HepG2 (cell line): ENCODE measurements around the gene PLAAT3. TPM values are rescaled to one million over a fixed set of nuclear protein-coding genes. Genes with fewer than 3 reads are reported as not detected.
A peak's percentile ranks its signal among the peaks of the same experiment; 100 is the strongest.

Experiments
- ATAC-seq: fragments of 200-7000 bp; cut with Tn5 transposase; 3 replicates; pipeline ENCODE4 v1.9.1; 2020; ENCODE audit warnings: mild to moderate bottlenecking, moderate library complexity
- BruUV-seq: library from RNA; stranded (reverse); fragments of 400-500 nt; replicated peaks from 2 replicates; lab custom pipeline; 2021; lab: Mats Ljungman, UMichigan
- CTCF ChIA-PET: fragments of 300-600 bp; formaldehyde crosslinking; extraction: SDS; loops from one replicate; lab custom pipeline; 2021; ENCODE audit warnings: low total read pairs, inconsistent platforms, low intra/inter-chr PET ratio; lab: Yijun Ruan, JAX
- POLR2A ChIA-PET: fragments of 350-600 bp; sonication (Branson Sonifier 250); formaldehyde crosslinking; loops from one replicate; lab custom pipeline; 2020; ENCODE audit warnings: antibody characterized with exemption, inconsistent platforms; lab: Yijun Ruan, JAX
- DNase-seq: peaks from one replicate; pipeline ENCODE4 v3.0.0-alpha.2; 2015; ENCODE audit warnings: low spot score
- FAIRE-seq: peaks from 3 replicates; lab custom pipeline; 2011; peaks lifted over from hg19 to GRCh38; lab: Jason Lieb, UNC
- H2AFZ ChIP-seq: one replicate; pipeline ENCODE4 v1.6.1; 2011; ENCODE audit warnings: low read length, inconsistent platforms
- H3K27ac ChIP-seq: fragments of 300-600 bp; 3 replicates; pipeline ENCODE4 v1.8.0; 2011; ENCODE audit warnings: mixed run types, mild to moderate bottlenecking, mixed read lengths, low read length, inconsistent platforms; ENCODE audit not compliant: insufficient read depth; ENCODE audit errors: extremely low read length
- H3K27me3 ChIP-seq, 2 experiments: fragments of 200-600 bp in 1 of 2; 2 replicates in 1 of 2; 3 replicates in 1 of 2; pipeline versions ENCODE4 v1.6.0 to v1.8.0; 2011; ENCODE audit warnings: low read length in 2 of 2, mild to moderate bottlenecking in 2 of 2, moderate library complexity in 2 of 2, inconsistent platforms in 1 of 2; ENCODE audit not compliant: insufficient read depth in 2 of 2, control insufficient read depth in 1 of 2
- H3K36me3 ChIP-seq, 2 experiments: fragments of 200-600 bp in 1 of 2; replicated peaks in 1 of 2; 2 replicates in 1 of 2; 3 replicates in 1 of 2; pipeline versions ENCODE4 v1.5.1 to v1.8.0; 2011; ENCODE audit warnings: low read length in 2 of 2, inconsistent platforms in 1 of 2; ENCODE audit not compliant: insufficient read depth in 2 of 2, control insufficient read depth in 1 of 2
- H3K4me1 ChIP-seq: 2 replicates; pipeline ENCODE4 v1.5.1; 2012; ENCODE audit warnings: low read length, inconsistent platforms; ENCODE audit not compliant: insufficient read depth
- H3K4me2 ChIP-seq: 2 replicates; pipeline ENCODE4 v1.6.0; 2011; ENCODE audit warnings: low read depth, low read length, inconsistent platforms
- H3K4me3 ChIP-seq, 3 experiments: fragments of 200-600 bp in 1 of 3; sonication (generic), shearing (Covaris generic) in 1 of 3; replicated peaks in 1 of 3; 2 replicates each; pipeline ENCODE4 v1.5.1; 2011 to 2016; ENCODE audit warnings: low read length in 3 of 3, inconsistent platforms in 2 of 3, low read depth in 2 of 3, mild to moderate bottlenecking in 2 of 3, control low read depth in 1 of 3, mixed read lengths in 1 of 3; ENCODE audit not compliant: insufficient read depth in 1 of 3
- H3K79me2 ChIP-seq: one replicate; pipeline ENCODE4 v1.6.1; 2011; ENCODE audit warnings: low read length, inconsistent platforms; ENCODE audit not compliant: insufficient read depth
- H3K9ac ChIP-seq: 2 replicates; pipeline ENCODE4 v1.6.0; 2011; ENCODE audit warnings: mild to moderate bottlenecking, low read depth, low read length, inconsistent platforms; ENCODE audit not compliant: insufficient read depth
- H3K9me3 ChIP-seq: 2 replicates; pipeline ENCODE4 v1.5.1; 2012; ENCODE audit warnings: mild to moderate bottlenecking, low read length
- H4K20me1 ChIP-seq: 2 replicates; pipeline ENCODE4 v1.6.0; 2011; ENCODE audit warnings: inconsistent platforms, mild to moderate bottlenecking, low read length, moderate library complexity; ENCODE audit not compliant: insufficient read depth
- ATF1 ChIP-seq: IDR thresholded peaks from 2 replicates; pipeline ENCODE4 v1.6.1; 2016; ENCODE audit warnings: mild to moderate bottlenecking, control low read depth
- ATF3 ChIP-seq: sonication (generic); formaldehyde crosslinking; IDR thresholded peaks from 2 replicates; pipeline ENCODE4 v1.4.0; 2020; ENCODE audit warnings: missing genetic modification reagents
- CTCF ChIP-seq: sonication (generic); formaldehyde crosslinking; IDR thresholded peaks from 2 replicates; pipeline ENCODE4 v1.5.0; 2020; ENCODE audit warnings: mild to moderate bottlenecking, missing genetic modification reagents, moderate library complexity
- MYPOP ChIP-seq: sonication (generic); formaldehyde crosslinking; IDR thresholded peaks from 2 replicates; pipeline ENCODE4 v1.8.1; 2023; ENCODE audit warnings: mild to moderate bottlenecking, moderate library complexity, missing genetic modification reagents
- STAG1 ChIP-seq: sonication (generic); formaldehyde crosslinking; IDR thresholded peaks from 2 replicates; pipeline ENCODE4 v1.4.0; 2020; ENCODE audit warnings: missing genetic modification reagents
- ZNF3 ChIP-seq: IDR thresholded peaks from 2 replicates; pipeline ENCODE4 v1.7.0; 2017; ENCODE audit warnings: inconsistent platforms
- ZNF775 ChIP-seq: sonication (generic); formaldehyde crosslinking; IDR thresholded peaks from 2 replicates; pipeline ENCODE4 v1.4.0; 2020; ENCODE audit warnings: missing genetic modification reagents, mild to moderate bottlenecking, moderate library complexity, borderline replicate concordance
- WGBS: methylation state at CpG from one replicate; pipeline ENCODE4 v1.1.6; 2017; ENCODE audit warnings: low lambda C conversion rate; 5-methylcytosine and 5-hydroxymethylcytosine counted together
- in situ Hi-C: cut with HindIII; loops from 2 replicates; pipeline ENCODE4 v1.10.0; 2017; ENCODE audit warnings: low pct_unique_long_range_greater_than_20kb; ENCODE audit not compliant: extremely low pct_ligation_motif_present
- intact Hi-C: fragments of 100-400 bp; cut with micrococcal nuclease; formaldehyde crosslinking; loops from one replicate; pipeline ENCODE4 v1.10.0; 2022; ENCODE audit not compliant: unreplicated experiment
- polyA plus RNA-seq, 8 experiments: library from polyadenylated mRNA; depleted of rRNA in 3 of 8; stranded (reverse) in 7 of 8; unstranded in 1 of 8; fragments of >200 nt; fragmentation: Illumina TruSeq in 4 of 8; extraction: Trizol in 4 of 8; gene quantifications; 2 replicates each; pipeline versions ENCODE4 v1.2.1 to v1.2.3, GENCODE V29; 2011 to 2016; ENCODE audit warnings: low read depth in 4 of 8, missing spikeins in 1 of 8, mixed read lengths in 1 of 8; ENCODE audit not compliant: insufficient read depth in 1 of 8
- total RNA-seq, 5 experiments: library from RNA; depleted of rRNA; stranded (reverse); fragments of >200 nt; fragmentation: Illumina TruSeq; extraction: Trizol; gene quantifications; 2 replicates each; pipeline ENCODE4 v1.2.3, GENCODE V29; 2016; ENCODE audit warnings: low read depth in 1 of 5

Gene PLAAT3
- total and polyA plus RNA-seq, 2 of the 13 experiments (the other 11 are each of a cell fraction or from before 2014, with no cell fraction given) = 9.3 to 16.4 TPM

GRCh38 chr11:63643205-63643604 lies 29.0 kb upstream of the PLAAT3 start:
- CTCF ChIA-PET = no interaction called here
- H2AFZ ChIP-seq = no peak overlapping the region
- BruUV-seq = no TSS peak

GRCh38 chr11:63641727-63642126 lies 27.5 kb upstream of the PLAAT3 start:
- CTCF ChIA-PET = interaction anchor here (0.7 kb wide), 1 partner anchor 95 kb away, joined by 3 read pairs; no protein-coding TSS in a partner anchor

More at GRCh38 chr11:63643205-63643604, 29.0 kb upstream of the PLAAT3 start:
- in situ Hi-C loops = no loop called here
- Histone ChIP-seq H3K27ac (no peak overlapping the region), H3K4me1 (no peaks in the 10 kb centered on the region), H3K9ac (no peak overlapping the region), H3K27me3 (no peaks in the 10 kb centered on the region), H3K4me3 (no peak overlapping the region), H3K36me3 (no peaks in the 10 kb centered on the region), H4K20me1 (no peaks in the 10 kb centered on the region; the same call in 1 of the 2 replicates), H3K79me2 (no peaks in the 10 kb centered on the region), H3K4me2 (no peak overlapping the region), H3K9me3 (no peaks in the 10 kb centered on the region)
- POLR2A ChIA-PET = no interaction called here
- 38% methylated on average over 3 of the region's 3 CpGs for WGBS
- no peak for DNase-seq
- TF ChIP-seq ATF1 (CRISPR knock-in tag) (no peak), ZNF775 (CRISPR knock-in tag) (no peak)
- FAIRE-seq = no peak
- intact Hi-C loops = loop anchor here (5.0 kb wide), 1 partner anchor 94 kb away; no protein-coding TSS in a partner anchor
- no peak for ATAC-seq

More at GRCh38 chr11:63641727-63642126, 27.5 kb upstream of the PLAAT3 start:
- Histone ChIP-seq H3K79me2 (no peaks in the 10 kb centered on the region), H3K27ac (no peak overlapping the region), H3K4me3 (peak overlapping the region in 1 of 3 experiments; percentile 14; a peak in 1 of 6 replicates), H4K20me1 (no peaks in the 10 kb centered on the region; the same call in 1 of the 2 replicates), H3K36me3 (no peaks in the 10 kb centered on the region), H3K4me1 (no peaks in the 10 kb centered on the region), H3K9ac (no peak overlapping the region), H2AFZ (peak overlapping the region; percentile 80), H3K4me2 (peak overlapping the region; percentile 52), H3K27me3 (no peaks in the 10 kb centered on the region), H3K9me3 (no peaks in the 10 kb centered on the region)
- ATAC-seq (no peak), DNase-seq (no peak), FAIRE-seq (no peak)
- POLR2A ChIA-PET = no interaction called here
- in situ Hi-C loops = no loop called here
- peak; percentile 83; the same call in 1 of the 2 replicates for TF ChIP-seq ZNF3
- no peak for TF ChIP-seq ATF3 (CRISPR knock-in tag)
- TF ChIP-seq CTCF = peak; percentile 20
- TF ChIP-seq STAG1 = peak; percentile 28; the same call in 1 of the 2 replicates
- TF ChIP-seq MYPOP (CRISPR knock-in tag) = no peak
- no TSS peak for BruUV-seq
- intact Hi-C loops = loop anchor here (5.0 kb wide), 1 partner anchor 96 kb away; no protein-coding TSS in a partner anchor
